NCI-H1105 (cell line): ENCODE data around the gene CST7.
A peak's percentile ranks its signal among the peaks of the same experiment; 100 is the strongest.

Experiments
- DNase-seq: peaks from one replicate; lab custom pipeline; 2025; lab: John Stamatoyannopoulos, UW

The CST7 gene

GRCh38 chr20:24964506-24964840 lies 15.4 kb downstream of the CST7 start:
- no peak for DNase-seq

DNA sequence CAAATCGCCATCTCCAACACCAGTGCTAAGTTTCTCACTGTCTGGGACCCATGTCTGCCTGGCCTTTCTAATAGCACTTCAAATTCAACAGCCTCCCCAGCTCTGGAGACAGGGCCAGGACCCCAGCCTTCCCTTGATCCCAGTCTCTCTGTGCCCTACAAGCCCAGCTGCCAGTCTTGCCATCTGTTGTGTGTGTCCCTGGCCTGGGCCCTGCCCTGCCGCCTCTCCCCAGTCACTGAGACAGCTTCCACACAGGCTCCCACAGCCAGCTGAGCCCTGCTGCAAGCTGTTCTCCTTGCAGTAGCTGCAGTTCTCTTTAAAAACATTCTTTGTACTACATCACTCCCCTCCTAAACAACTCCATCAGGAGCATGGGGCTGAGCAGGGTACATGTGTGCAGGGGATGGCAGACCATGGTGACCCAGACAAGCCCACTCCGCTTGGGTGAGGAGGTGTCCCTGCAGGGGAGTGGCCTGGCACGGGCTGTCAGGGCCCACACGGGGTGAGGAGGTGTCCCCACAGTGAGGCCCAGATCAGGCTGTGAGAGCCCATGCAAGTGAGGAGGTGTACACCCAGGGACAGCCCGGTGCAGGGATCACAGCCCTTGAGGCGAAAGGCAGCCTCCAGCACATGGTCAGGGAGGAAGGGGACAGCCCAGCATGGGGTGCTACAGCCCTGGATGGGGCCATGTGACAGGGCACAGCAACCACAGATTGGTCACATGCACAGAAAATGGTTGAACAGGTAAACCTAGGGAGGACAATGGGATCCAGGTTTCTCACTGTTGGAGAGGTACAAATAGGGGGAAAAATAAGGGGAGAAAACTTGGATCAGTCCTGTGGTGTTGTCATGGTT lies 16.2 kb downstream of the CST7 start:
- DNase-seq, result no peak

DNA sequence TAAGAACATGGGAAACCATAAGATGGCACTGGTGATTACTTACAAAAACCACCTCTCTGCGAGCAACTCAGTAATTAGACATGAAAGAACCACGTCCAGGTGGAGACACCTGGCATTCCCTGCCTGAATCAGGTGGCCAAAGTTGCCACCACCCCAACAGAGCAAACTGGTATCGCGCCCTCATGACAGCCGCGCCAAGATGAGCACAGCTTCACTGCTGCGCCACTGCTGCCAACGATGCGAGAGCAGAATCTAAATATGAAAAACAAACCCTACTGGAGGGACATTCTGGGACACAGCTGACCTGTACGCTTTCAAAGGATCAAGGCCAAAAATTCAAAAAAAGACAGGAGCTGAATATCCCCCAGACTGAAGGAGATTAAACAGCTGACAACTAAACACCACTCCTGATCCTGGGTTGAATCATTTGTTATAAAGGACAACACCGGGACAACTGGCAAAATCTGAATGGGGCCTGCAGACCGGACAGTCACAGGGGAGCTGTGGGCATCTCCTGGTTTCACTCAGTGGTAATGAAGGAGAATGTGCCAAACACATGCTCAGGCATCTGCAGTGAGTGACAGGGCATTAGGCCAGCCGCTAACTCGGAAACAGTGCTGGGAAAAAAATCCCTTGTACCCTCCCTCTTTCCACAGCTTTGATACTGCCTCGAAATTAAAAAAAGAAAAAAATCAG lies 17.4 kb downstream of the CST7 start:
- no peak for DNase-seq

DNA sequence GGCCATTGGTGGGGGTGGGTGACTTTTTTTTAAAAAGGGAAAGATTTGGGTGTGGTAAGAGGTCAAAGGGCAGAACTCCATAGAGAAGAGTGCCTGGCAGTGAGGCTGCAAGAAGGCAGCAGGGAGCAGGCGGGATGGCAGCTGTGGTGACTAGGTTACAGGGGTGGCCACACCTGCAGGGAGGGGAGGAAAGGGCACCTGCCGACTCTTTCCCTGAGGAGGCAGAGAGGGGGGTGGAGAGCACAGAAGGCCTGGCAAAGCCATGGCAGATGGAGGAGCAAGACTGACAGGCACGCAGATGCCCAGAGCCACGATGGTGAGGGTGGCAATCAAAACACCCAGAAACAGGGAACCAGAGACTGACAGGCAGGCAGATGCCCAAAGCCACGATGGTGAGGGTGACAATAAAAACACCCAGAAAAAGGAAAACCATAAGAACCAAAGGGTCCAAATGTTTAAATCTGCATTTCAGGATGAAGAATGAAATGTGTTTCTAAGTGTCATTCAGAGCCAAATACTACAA lies 19.3 kb downstream of the CST7 start:
- peak; percentile 49 for DNase-seq

- no peak for DNase-seq
These were observed 20.3 kb downstream of the CST7 start for GRCh38 chr20:24969186-24970029.

GRCh38 chr20:24970030-24970553 lies 21.0 kb downstream of the CST7 start:
- DNase-seq, result no peak

- no peak for DNase-seq
These were observed 21.7 kb downstream of the CST7 start for GRCh38 chr20:24970754-24971153.

- DNase-seq, result no peak
These were observed 22.5 kb downstream of the CST7 start for GRCh38 chr20:24971376-24972101.

- no peak for DNase-seq
These were observed 23.3 kb downstream of the CST7 start for GRCh38 chr20:24972341-24972740.

DNA sequence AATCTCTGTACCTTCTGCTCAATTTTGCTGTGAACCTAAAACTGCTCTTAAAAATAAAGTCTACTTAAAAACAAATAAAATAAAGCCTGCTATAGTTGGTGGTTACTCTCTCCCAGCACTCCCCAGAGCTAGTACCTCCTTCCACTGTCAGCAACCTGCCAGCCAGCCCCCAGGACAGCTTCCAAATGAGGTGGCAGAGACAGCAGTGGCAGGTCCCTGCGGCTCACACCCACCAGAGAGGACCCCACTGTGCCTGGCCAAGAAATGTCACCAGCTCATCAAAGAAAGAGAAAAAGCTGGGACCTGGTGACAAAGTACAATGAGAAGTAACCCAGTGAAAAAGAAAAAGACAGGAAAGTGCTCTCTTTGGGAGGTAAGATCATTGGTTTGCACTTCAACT lies 28.3 kb downstream of the CST7 start:
- DNase-seq, result no peak

GRCh38 chr20:24977797-24978196 lies 28.7 kb downstream of the CST7 start:
- DNase-seq, result no peak

GRCh38 chr20:24978513-24978912 lies 29.4 kb downstream of the CST7 start:
- DNase-seq, result no peak

GRCh38 chr20:24979036-24979960 lies 30.2 kb downstream of the CST7 start:
- no peak for DNase-seq

DNA sequence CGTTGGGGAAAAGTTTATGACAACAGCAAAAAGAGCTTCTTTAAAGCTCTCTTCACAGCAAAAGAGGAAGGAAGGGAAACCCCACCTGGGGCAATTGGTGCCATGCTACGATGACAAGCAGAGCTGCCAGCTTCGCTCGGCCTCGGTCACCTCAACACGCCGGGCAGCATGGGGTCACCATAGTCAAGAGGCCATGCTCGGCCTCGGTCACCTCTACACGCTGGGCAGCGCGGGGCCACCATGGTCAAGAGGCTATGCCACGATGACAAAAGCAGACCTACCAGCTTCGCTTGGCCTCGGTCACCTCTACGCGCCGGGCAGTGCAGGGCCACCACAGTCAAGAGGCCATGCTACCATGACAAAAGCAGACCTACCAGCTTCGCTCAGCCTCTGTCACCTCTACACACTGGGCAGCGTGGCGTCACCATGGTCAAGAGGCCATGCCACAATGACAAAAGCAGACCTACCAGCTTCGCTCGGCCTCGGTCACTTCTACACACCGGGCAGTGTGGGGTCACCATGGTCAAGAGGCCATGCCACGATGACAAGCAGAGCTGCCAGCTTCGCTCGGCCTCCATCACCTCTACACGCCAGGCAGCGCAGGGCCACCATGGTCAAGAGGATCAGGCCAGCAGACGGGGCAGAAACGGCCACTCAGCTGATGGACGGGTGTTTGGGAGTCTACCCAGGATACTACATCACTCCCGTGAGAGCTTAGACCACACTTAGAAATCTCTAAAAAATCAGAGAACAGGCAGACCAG lies 31.4 kb downstream of the CST7 start:
- DNase-seq, result no peak

DNA sequence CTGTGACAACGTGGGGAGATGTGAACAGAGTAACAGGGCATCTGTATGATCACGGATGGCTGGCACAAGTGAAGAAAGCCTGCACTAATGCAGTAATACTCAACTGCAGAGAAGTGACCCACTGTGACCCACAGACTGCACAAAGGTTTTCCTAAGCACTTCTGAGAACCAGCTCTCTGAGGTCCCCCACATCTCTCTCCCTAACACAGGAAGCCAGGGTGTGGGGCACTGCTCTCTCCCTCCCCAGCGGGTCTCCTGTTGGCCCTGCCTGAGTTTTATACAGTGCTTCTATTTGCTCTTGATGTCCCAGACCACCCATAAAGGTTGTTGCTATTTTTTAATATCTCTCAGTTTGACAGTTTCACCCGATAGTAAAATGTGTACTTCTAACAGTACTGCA lies 32.2 kb downstream of the CST7 start:
- no peak for DNase-seq

GRCh38 chr20:24981790-24982189 lies 32.7 kb downstream of the CST7 start:
- DNase-seq, result no peak

GRCh38 chr20:24983896-24984295 lies 34.8 kb downstream of the CST7 start:
- DNase-seq, result no peak

DNA sequence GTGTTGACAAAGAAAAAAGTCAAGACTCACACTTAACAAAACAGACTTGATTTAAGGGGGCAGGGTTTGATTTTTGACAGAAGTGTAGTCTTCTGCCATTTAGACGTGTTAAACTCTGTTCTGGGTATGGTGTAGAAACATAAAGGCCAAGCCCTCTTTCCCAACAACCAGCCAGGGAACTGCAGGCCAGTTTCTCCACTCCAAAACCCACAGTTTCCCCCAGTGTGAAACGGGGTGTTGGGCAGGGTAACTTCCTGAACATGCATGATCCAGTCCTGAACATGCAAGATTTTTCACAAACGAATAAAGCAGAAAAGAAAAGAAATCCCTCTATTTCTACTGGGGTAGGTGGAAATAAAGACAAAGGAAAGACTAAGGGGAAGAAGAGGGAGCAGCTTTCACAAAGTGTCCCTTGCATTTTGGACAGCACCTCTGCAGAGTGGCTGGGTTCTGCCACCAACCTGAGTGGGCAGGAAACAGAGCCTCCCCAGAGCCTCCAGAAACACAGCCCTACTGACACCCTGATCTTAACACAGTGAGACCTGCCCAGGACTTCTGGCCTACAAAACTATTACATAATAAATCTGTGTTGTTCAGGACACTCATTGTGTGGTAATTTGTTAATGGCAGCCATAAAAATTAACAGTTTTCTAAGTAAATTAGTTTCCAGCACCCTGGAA lies 36.0 kb downstream of the CST7 start:
- DNase-seq, result no peak

GRCh38 chr20:24985802-24986201 lies 36.7 kb downstream of the CST7 start:
- no peak for DNase-seq
